ENCODE data around the gene ARMC5. TPM values are rescaled to one million over a fixed set of nuclear protein-coding genes. Genes with fewer than 3 reads are reported as not detected.

Gene ARMC5
- polyA plus RNA-seq, 1 donor from 2014 or later, result 27.6 TPM

DNA sequence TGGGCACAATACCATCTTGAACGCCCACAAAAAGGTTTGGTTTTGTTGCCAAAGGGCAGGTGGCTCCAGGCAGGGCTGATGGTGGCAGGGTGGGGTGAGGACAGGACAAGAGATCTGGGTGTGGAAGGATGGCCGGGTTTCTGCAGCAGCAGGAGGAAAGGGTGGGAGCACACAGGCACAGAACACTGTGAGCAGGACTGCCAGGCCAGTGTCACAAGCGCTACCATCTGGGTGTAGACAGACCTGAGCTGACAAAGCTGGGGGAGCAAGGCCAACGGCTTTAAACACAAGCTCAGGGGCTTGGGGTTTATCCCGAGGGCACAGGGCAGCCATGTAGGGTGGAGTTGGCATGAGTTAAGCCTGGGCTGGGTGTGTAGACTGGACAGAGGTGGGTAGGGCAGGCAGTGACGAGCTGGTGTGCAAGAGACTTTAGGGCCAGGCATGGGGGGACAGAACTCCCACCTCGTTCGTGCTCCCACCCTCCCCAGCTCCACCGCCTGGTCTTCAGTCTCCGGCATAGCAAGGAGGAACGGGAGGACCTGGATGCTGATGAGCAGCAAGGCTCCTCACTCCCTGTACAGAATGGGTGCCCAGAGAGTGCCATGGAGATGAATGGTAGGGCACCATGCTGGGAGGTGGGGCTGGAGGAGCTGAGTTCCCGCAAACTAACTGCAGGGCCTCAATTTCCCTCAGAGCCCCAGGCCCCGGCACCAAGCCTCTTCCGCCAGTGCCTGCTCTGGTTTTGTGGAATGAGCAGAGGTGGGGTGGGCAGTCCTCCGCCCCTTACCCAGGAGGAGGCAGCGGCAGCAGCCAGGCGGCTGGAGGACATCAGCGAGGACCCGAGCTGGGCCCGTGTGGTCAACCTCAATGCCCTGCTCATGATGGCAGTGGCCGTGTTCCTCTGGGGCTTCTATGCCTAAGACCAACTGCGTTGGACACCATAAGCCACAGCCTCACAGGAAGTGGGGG is 30.6 kb downstream of the ARMC5 start:
- H3K9me3 ChIP-seq (ENCODE audit: low read length), result no peaks in the 10 kb centered on the region
- no peaks in the 10 kb centered on the region for H3K36me3 ChIP-seq (ENCODE audit: insufficient read depth, low read length)
- no peaks in the 10 kb centered on the region for H3F3A ChIP-seq (ENCODE audit: insufficient read depth, low read length, poor library complexity, severe bottlenecking)
- H3K9ac ChIP-seq (ENCODE audit: low read length), result no peak overlapping the region
- no peaks in the 10 kb centered on the region for H3K79me2 ChIP-seq (replicated peaks; ENCODE audit: insufficient read depth, low read length)
- H2AFZ ChIP-seq (ENCODE audit: low read depth, low read length), result no peak overlapping the region
- no peaks in the 10 kb centered on the region for H4K20me1 ChIP-seq (ENCODE audit: insufficient read depth)
- H3K4me2 ChIP-seq (ENCODE audit: low read length), result no peak overlapping the region
- H3K9me2 ChIP-seq (ENCODE audit: insufficient read depth, low read length), result no peaks in the 10 kb centered on the region
- TF ChIP-seq, protein P1, sequence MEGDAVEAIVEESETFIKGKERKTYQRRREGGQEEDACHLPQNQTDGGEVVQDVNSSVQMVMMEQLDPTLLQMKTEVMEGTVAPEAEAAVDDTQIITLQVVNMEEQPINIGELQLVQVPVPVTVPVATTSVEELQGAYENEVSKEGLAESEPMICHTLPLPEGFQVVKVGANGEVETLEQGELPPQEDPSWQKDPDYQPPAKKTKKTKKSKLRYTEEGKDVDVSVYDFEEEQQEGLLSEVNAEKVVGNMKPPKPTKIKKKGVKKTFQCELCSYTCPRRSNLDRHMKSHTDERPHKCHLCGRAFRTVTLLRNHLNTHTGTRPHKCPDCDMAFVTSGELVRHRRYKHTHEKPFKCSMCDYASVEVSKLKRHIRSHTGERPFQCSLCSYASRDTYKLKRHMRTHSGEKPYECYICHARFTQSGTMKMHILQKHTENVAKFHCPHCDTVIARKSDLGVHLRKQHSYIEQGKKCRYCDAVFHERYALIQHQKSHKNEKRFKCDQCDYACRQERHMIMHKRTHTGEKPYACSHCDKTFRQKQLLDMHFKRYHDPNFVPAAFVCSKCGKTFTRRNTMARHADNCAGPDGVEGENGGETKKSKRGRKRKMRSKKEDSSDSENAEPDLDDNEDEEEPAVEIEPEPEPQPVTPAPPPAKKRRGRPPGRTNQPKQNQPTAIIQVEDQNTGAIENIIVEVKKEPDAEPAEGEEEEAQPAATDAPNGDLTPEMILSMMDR (IDR thresholded peaks at IDR 0.05; ENCODE audit: poor library complexity, severe bottlenecking), result no peak
- no peak for TF ChIP-seq RAD21 (conservative IDR thresholded peaks at IDR 0.05)
- no peak for TF ChIP-seq EP300 (conservative IDR thresholded peaks at IDR 0.05; ENCODE audit: poor library complexity, severe bottlenecking)
- TF ChIP-seq, protein P2, sequence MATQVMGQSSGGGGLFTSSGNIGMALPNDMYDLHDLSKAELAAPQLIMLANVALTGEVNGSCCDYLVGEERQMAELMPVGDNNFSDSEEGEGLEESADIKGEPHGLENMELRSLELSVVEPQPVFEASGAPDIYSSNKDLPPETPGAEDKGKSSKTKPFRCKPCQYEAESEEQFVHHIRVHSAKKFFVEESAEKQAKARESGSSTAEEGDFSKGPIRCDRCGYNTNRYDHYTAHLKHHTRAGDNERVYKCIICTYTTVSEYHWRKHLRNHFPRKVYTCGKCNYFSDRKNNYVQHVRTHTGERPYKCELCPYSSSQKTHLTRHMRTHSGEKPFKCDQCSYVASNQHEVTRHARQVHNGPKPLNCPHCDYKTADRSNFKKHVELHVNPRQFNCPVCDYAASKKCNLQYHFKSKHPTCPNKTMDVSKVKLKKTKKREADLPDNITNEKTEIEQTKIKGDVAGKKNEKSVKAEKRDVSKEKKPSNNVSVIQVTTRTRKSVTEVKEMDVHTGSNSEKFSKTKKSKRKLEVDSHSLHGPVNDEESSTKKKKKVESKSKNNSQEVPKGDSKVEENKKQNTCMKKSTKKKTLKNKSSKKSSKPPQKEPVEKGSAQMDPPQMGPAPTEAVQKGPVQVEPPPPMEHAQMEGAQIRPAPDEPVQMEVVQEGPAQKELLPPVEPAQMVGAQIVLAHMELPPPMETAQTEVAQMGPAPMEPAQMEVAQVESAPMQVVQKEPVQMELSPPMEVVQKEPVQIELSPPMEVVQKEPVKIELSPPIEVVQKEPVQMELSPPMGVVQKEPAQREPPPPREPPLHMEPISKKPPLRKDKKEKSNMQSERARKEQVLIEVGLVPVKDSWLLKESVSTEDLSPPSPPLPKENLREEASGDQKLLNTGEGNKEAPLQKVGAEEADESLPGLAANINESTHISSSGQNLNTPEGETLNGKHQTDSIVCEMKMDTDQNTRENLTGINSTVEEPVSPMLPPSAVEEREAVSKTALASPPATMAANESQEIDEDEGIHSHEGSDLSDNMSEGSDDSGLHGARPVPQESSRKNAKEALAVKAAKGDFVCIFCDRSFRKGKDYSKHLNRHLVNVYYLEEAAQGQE (IDR thresholded peaks at IDR 0.05; ENCODE audit: borderline replicate concordance), result no peak
- no peak for TF ChIP-seq TAF1 (IDR thresholded peaks at IDR 0.05; ENCODE audit: low read depth)
- no peak for TF ChIP-seq EZH2 (IDR thresholded peaks at IDR 0.05; ENCODE audit: borderline replicate concordance, insufficient read depth, low read length, poor library complexity, severe bottlenecking)
- TF ChIP-seq MXI1 (conservative IDR thresholded peaks at IDR 0.05; ENCODE audit: poor library complexity, severe bottlenecking), result no peak
- no peak for TF ChIP-seq SMC3 (conservative IDR thresholded peaks at IDR 0.05; ENCODE audit: poor library complexity)
- TF ChIP-seq POLR2AphosphoS5 (IDR thresholded peaks at IDR 0.05), result no peak
- no peak overlapping the region for H3K4me3 ChIP-seq (ENCODE audit: low read length)
- no peak overlapping the region for H3K27ac ChIP-seq (ENCODE audit: low read length)
- H3K27me3 ChIP-seq (ENCODE audit: insufficient read depth, low read depth, low read length), result peaks cover 38% of the 10 kb centered on the region

DNA sequence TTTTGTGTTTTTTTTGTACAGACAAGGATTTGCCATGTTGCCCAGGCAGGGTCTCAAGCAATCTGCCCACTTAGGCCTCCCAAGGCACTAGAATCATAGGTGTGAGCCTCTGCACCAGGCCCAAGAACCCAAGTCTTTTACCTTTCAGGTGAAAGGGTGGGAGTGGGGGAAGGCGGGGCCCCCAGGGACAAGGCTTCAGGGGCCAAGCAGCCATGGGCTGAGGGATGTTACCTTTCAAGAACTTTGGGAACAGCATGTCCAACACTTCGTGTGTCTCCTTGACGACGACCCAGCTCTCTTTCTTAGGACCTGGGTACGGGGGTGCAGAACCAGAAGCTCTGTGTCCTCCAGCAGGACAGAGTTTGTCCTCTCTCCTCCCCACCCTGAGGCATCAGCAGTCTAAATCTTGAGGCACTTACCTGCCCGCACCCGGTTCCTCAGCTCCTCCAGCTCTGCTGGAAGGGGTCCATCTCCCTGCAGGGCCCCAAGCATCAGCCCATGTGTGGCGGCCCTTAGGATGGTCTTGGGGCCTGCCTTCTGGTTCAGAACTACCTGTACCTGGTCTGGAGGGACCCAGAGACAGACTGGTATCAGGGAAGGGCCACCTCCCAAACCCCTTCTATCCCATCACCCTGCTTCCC is 32.6 kb downstream of the ARMC5 start:
- TF ChIP-seq, protein P2 (IDR thresholded peaks at IDR 0.05; ENCODE audit: borderline replicate concordance), result no peak
- TF ChIP-seq EP300 (conservative IDR thresholded peaks at IDR 0.05; ENCODE audit: poor library complexity, severe bottlenecking) (no peak), POLR2AphosphoS5 (IDR thresholded peaks at IDR 0.05) (no peak), RAD21 (conservative IDR thresholded peaks at IDR 0.05) (no peak), SMC3 (conservative IDR thresholded peaks at IDR 0.05; ENCODE audit: poor library complexity) (no peak), MXI1 (conservative IDR thresholded peaks at IDR 0.05; ENCODE audit: poor library complexity, severe bottlenecking) (no peak), EZH2 (IDR thresholded peaks at IDR 0.05; ENCODE audit: borderline replicate concordance, insufficient read depth, low read length, poor library complexity, severe bottlenecking) (no peak), TAF1 (IDR thresholded peaks at IDR 0.05; ENCODE audit: low read depth) (no peak)
- TF ChIP-seq, protein P1 (IDR thresholded peaks at IDR 0.05; ENCODE audit: poor library complexity, severe bottlenecking), result no peak
- no peaks in the 10 kb centered on the region for H3F3A ChIP-seq (ENCODE audit: insufficient read depth, low read length, poor library complexity, severe bottlenecking)
- no peak overlapping the region for H2AFZ ChIP-seq (ENCODE audit: low read depth, low read length)
- no peaks in the 10 kb centered on the region for H3K9me2 ChIP-seq (ENCODE audit: insufficient read depth, low read length)
- no peak overlapping the region for H3K4me2 ChIP-seq (ENCODE audit: low read length)
- no peaks in the 10 kb centered on the region for H3K9me3 ChIP-seq (ENCODE audit: low read length)
- peaks cover 19% of the 10 kb centered on the region for H3K27me3 ChIP-seq (ENCODE audit: insufficient read depth, low read depth, low read length)
- H4K20me1 ChIP-seq (ENCODE audit: insufficient read depth), result no peaks in the 10 kb centered on the region
- H3K36me3 ChIP-seq (ENCODE audit: insufficient read depth, low read length), result no peaks in the 10 kb centered on the region
- no peak overlapping the region for H3K4me3 ChIP-seq (ENCODE audit: low read length)
- H3K27ac ChIP-seq (ENCODE audit: low read length), result no peak overlapping the region
- no peaks in the 10 kb centered on the region for H3K79me2 ChIP-seq (replicated peaks; ENCODE audit: insufficient read depth, low read length)
- H3K9ac ChIP-seq (ENCODE audit: low read length), result no peak overlapping the region

Data from neural cell (in vitro differentiated cells).